Measurements from ENCODE around the gene CDK5. TPM values are rescaled to one million over a fixed set of nuclear protein-coding genes. Genes with fewer than 3 reads are reported as not detected.

CDK5 gene
- total RNA-seq, 3 donors from 2014 or later, result 5.2 to 8.8 (median 8.6) TPM

DNA sequence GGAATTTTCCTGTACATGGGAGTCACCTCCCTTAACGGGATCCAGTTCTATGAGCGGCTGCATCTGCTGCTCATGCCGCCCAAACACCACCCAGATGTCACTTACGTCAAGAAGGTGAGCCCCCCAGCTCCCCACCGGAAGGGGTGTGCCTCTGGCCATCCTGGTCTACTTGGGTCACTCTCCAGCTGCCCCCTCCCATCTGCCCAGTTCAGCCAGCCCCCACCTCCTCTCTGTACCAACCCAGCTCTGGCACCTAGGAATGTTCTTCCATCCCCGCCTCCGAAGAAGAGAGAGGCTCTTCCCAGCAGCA lies 17.9 kb upstream of the CDK5 start:
- Histone ChIP-seq H3K4me1 (peaks cover 6 to 12% of the 10 kb centered on the region in 2 donors), H3K4me3 (no peak overlapping the region), H3K27ac (no peak overlapping the region), H3K9me3 (no peaks in the 10 kb centered on the region), H3K36me3 (peaks cover 13% of the 10 kb centered on the region), H3K27me3 (no peaks in the 10 kb centered on the region)
- TF ChIP-seq POLR2AphosphoS5 (IDR thresholded peaks at IDR 0.05), result no peak
- TF ChIP-seq POLR2A (IDR thresholded peaks at IDR 0.05), result no peak
- TF ChIP-seq, protein P1, sequence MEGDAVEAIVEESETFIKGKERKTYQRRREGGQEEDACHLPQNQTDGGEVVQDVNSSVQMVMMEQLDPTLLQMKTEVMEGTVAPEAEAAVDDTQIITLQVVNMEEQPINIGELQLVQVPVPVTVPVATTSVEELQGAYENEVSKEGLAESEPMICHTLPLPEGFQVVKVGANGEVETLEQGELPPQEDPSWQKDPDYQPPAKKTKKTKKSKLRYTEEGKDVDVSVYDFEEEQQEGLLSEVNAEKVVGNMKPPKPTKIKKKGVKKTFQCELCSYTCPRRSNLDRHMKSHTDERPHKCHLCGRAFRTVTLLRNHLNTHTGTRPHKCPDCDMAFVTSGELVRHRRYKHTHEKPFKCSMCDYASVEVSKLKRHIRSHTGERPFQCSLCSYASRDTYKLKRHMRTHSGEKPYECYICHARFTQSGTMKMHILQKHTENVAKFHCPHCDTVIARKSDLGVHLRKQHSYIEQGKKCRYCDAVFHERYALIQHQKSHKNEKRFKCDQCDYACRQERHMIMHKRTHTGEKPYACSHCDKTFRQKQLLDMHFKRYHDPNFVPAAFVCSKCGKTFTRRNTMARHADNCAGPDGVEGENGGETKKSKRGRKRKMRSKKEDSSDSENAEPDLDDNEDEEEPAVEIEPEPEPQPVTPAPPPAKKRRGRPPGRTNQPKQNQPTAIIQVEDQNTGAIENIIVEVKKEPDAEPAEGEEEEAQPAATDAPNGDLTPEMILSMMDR (IDR thresholded peaks at IDR 0.05), result no peak
- intact Hi-C loops (cut with DNase I; ENCODE audit: low total_unique reads), result no loop called here
- DNase-seq (ENCODE audit: low spot score in 2 of 2), result no peak

GRCh38 chr7:151074817-151075661 lies 17.3 kb upstream of the CDK5 start:
- Histone ChIP-seq H3K9me3 (no peaks in the 10 kb centered on the region), H3K27ac (no peak overlapping the region), H3K27me3 (no peaks in the 10 kb centered on the region), H3K36me3 (peaks cover 13% of the 10 kb centered on the region), H3K4me3 (no peak overlapping the region), H3K4me1 (peaks cover 6 to 12% of the 10 kb centered on the region in 2 donors)
- no peak for DNase-seq (ENCODE audit: low spot score in 2 of 2)
- TF ChIP-seq, protein P1 (IDR thresholded peaks at IDR 0.05), result no peak
- TF ChIP-seq POLR2AphosphoS5 (IDR thresholded peaks at IDR 0.05) (no peak), POLR2A (IDR thresholded peaks at IDR 0.05) (no peak)
- intact Hi-C loops (cut with DNase I; ENCODE audit: low total_unique reads), result no loop called here

DNA sequence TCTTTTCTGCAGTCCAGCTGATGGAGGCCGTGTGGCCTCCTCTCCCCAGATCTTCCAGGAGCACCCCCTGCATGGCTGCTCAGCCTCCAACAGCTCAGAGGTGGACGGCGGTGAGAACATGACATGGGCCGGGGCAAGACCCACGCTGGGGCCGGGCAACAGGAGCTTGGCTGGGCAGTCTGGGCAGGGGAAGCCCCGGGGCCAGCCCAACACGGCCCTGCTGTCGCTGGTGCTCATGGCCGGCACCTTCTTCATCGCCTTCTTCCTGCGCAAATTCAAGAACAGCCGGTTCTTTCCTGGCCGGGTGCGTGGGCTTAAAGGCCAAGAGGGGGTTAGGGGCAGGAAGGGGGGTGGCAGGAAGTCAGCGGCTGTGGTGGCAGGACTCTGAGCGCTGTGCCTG lies 16.3 kb upstream of the CDK5 start:
- H3K36me3 ChIP-seq, result peaks cover 19% of the 10 kb centered on the region
- H3K4me3 ChIP-seq, result no peak overlapping the region
- no peaks in the 10 kb centered on the region for H3K27me3 ChIP-seq
- no peaks in the 10 kb centered on the region for H3K9me3 ChIP-seq
- TF ChIP-seq, protein P1 (IDR thresholded peaks at IDR 0.05), result no peak
- TF ChIP-seq POLR2AphosphoS5 (IDR thresholded peaks at IDR 0.05), result no peak
- TF ChIP-seq POLR2A (IDR thresholded peaks at IDR 0.05), result no peak
- intact Hi-C loops (cut with DNase I; ENCODE audit: low total_unique reads), result no loop called here
- no peak for DNase-seq (ENCODE audit: low spot score in 2 of 2)
- peaks cover 0 to 1% of the 10 kb centered on the region in 2 donors for H3K4me1 ChIP-seq
- H3K27ac ChIP-seq, result no peak overlapping the region

GRCh38 chr7:151071032-151071866 lies 13.6 kb upstream of the CDK5 start:
- intact Hi-C loops (cut with DNase I; ENCODE audit: low total_unique reads), result no loop called here
- no peaks in the 10 kb centered on the region for H3K27me3 ChIP-seq
- TF ChIP-seq POLR2A (IDR thresholded peaks at IDR 0.05), result no peak
- TF ChIP-seq POLR2AphosphoS5 (IDR thresholded peaks at IDR 0.05), result no peak
- TF ChIP-seq, protein P1 (IDR thresholded peaks at IDR 0.05), result no peak
- no peaks in the 10 kb centered on the region for H3K9me3 ChIP-seq
- H3K27ac ChIP-seq, result no peak overlapping the region
- no peak overlapping the region for H3K4me3 ChIP-seq
- DNase-seq (ENCODE audit: low spot score in 2 of 2), result no peak
- no peaks in the 10 kb centered on the region for H3K4me1 ChIP-seq
- H3K36me3 ChIP-seq, result peaks cover 29% of the 10 kb centered on the region

DNA sequence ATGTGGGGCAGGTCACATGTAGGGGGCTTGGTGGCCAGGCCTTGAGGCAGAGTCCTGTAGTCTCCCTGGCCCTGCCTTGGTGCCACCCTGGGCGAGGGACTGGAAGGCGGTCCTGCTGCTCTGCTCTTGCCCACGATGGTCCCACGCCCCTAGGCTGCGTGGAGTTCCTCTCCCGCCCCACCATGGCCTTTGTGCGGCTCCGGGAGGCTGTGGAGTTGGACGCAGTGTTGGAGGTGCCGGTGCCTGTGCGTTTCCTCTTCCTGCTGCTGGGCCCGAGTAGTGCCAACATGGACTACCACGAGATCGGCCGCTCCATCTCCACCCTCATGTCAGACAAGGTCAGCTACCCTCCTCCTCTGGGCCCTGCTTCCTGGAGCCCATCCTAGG lies 12.9 kb upstream of the CDK5 start:
- Histone ChIP-seq H3K27ac (no peak overlapping the region), H3K27me3 (no peaks in the 10 kb centered on the region), H3K4me3 (no peak overlapping the region), H3K9me3 (no peaks in the 10 kb centered on the region), H3K4me1 (no peaks in the 10 kb centered on the region), H3K36me3 (peaks cover 29% of the 10 kb centered on the region)
- TF ChIP-seq, protein P1 (IDR thresholded peaks at IDR 0.05), result no peak
- TF ChIP-seq POLR2AphosphoS5 (IDR thresholded peaks at IDR 0.05) (no peak), POLR2A (IDR thresholded peaks at IDR 0.05) (no peak)
- DNase-seq (ENCODE audit: low spot score in 2 of 2), result no peak
- intact Hi-C loops (cut with DNase I; ENCODE audit: low total_unique reads), result no loop called here

All from breast epithelium (tissue), 4 donors.